ENCODE data around the gene ARHGAP26. TPM values are rescaled to one million over a fixed set of nuclear protein-coding genes. Genes with fewer than 3 reads are reported as not detected.

The ARHGAP26 gene
- total RNA-seq, 2 donors from 2014 or later: 27.5 to 80.7 TPM

GRCh38 chr5:143248822-143249579, 478.8 kb downstream of the ARHGAP26 start:
- no peak for ATAC-seq (ENCODE audit: insufficient number of reproducible peaks, low FRiP score, low read depth)
- H3K4me3 ChIP-seq: no peak overlapping the region
- no peak overlapping the region for H3K27ac ChIP-seq
- peaks cover 8 to 24% of the 10 kb centered on the region in 2 donors for H3K4me1 ChIP-seq (ENCODE audit: control insufficient read depth in 1 of 2, low read depth in 2 of 2)
- no peak for DNase-seq (ENCODE audit: low spot score)
- H3K27me3 ChIP-seq (replicated peaks; ENCODE audit: insufficient read depth): no peaks in the 10 kb centered on the region
- no peak for TF ChIP-seq CTCF (IDR thresholded peaks at IDR 0.05)
- H3K9me3 ChIP-seq: no peaks in the 10 kb centered on the region
- no peaks in the 10 kb centered on the region for H3K36me3 ChIP-seq

- Histone ChIP-seq H3K36me3 (no peaks in the 10 kb centered on the region), H3K4me3 (no peak overlapping the region), H3K27me3 (replicated peaks; ENCODE audit: insufficient read depth) (no peaks in the 10 kb centered on the region), H3K4me1 (ENCODE audit: control insufficient read depth in 1 of 2, low read depth in 2 of 2) (peaks cover 8 to 16% of the 10 kb centered on the region in 2 donors), H3K9me3 (no peaks in the 10 kb centered on the region), H3K27ac (no peak overlapping the region)
- DNase-seq (ENCODE audit: low spot score) (no peak), ATAC-seq (ENCODE audit: insufficient number of reproducible peaks, low FRiP score, low read depth) (no peak)
- TF ChIP-seq CTCF (IDR thresholded peaks at IDR 0.05): no peak
Observed at GRCh38 chr5:143249851-143250250, 479.7 kb downstream of the ARHGAP26 start.

GRCh38 chr5:143251190-143251589, 481.0 kb downstream of the ARHGAP26 start:
- no peak for TF ChIP-seq CTCF (IDR thresholded peaks at IDR 0.05)
- no peaks in the 10 kb centered on the region for H3K36me3 ChIP-seq
- DNase-seq (ENCODE audit: low spot score): no peak
- no peak for ATAC-seq (ENCODE audit: insufficient number of reproducible peaks, low FRiP score, low read depth)
- H3K27ac ChIP-seq: no peak overlapping the region
- peaks cover 8 to 16% of the 10 kb centered on the region in 2 donors for H3K4me1 ChIP-seq (ENCODE audit: control insufficient read depth in 1 of 2, low read depth in 2 of 2)
- H3K27me3 ChIP-seq (replicated peaks; ENCODE audit: insufficient read depth): no peaks in the 10 kb centered on the region
- no peaks in the 10 kb centered on the region for H3K9me3 ChIP-seq
- no peak overlapping the region for H3K4me3 ChIP-seq

- H3K9me3 ChIP-seq: no peaks in the 10 kb centered on the region
- no peak for TF ChIP-seq CTCF (IDR thresholded peaks at IDR 0.05)
- no peak for DNase-seq (ENCODE audit: low spot score)
- no peak overlapping the region for H3K4me3 ChIP-seq
- no peaks in the 10 kb centered on the region for H3K36me3 ChIP-seq
- H3K4me1 ChIP-seq (ENCODE audit: control insufficient read depth in 1 of 2, low read depth in 2 of 2): peaks cover 8 to 16% of the 10 kb centered on the region in 2 donors
- H3K27me3 ChIP-seq (replicated peaks; ENCODE audit: insufficient read depth): no peaks in the 10 kb centered on the region
- no peak for ATAC-seq (ENCODE audit: insufficient number of reproducible peaks, low FRiP score, low read depth)
- H3K27ac ChIP-seq: no peak overlapping the region
Observed at GRCh38 chr5:143251946-143252345, 481.8 kb downstream of the ARHGAP26 start.

GRCh38 chr5:143254819-143255218, 484.6 kb downstream of the ARHGAP26 start:
- H3K4me1 ChIP-seq (ENCODE audit: control insufficient read depth in 1 of 2, low read depth in 2 of 2): peaks cover 0 to under 1% of the 10 kb centered on the region in 2 donors
- ATAC-seq (ENCODE audit: insufficient number of reproducible peaks, low FRiP score, low read depth): no peak

More at GRCh38 chr5:143254819-143255218, 484.6 kb downstream of the ARHGAP26 start:
- Histone ChIP-seq H3K4me3 (no peak overlapping the region), H3K27me3 (replicated peaks; ENCODE audit: insufficient read depth) (no peaks in the 10 kb centered on the region), H3K27ac (no peak overlapping the region), H3K36me3 (no peaks in the 10 kb centered on the region), H3K9me3 (no peaks in the 10 kb centered on the region)
- DNase-seq (ENCODE audit: low spot score): no peak
- TF ChIP-seq CTCF (IDR thresholded peaks at IDR 0.05): no peak

All from thoracic aorta (tissue), 2 donors.